Astrocyte of the cerebellum (primary cell): ENCODE data around the gene CCDC159.

Source experiments
- DNase-seq: peaks from one replicate; pipeline ENCODE4 v3.0.0-alpha.2; 2011; ENCODE audit warnings: low read depth
- H3K4me3 ChIP-seq: 2 replicates; pipeline ENCODE4 v1.5.1; 2011; ENCODE audit warnings: mild to moderate bottlenecking, low read depth, low read length, moderate library complexity
- CTCF ChIP-seq: IDR thresholded peaks from 2 replicates; pipeline ENCODE4 v1.5.1; 2012; ENCODE audit warnings: low read length, low read depth, moderate library complexity, mild to moderate bottlenecking; ENCODE audit errors: missing control alignments
- in situ Hi-C: cut with HindIII; loops from 2 replicates; pipeline ENCODE4 v1.10.0; 2017; ENCODE audit warnings: low sequenced_read_pairs

CCDC159 gene

GRCh38 chr19:11370744-11371143, 24.4 kb downstream of the CCDC159 start:
- no peak overlapping the region for H3K4me3 ChIP-seq
- in situ Hi-C loops = no loop called here
- DNase-seq = no peak
- no peak for TF ChIP-seq CTCF

- no peak for DNase-seq
- no peak overlapping the region for H3K4me3 ChIP-seq
- in situ Hi-C loops = no loop called here
- no peak for TF ChIP-seq CTCF
Measured at GRCh38 chr19:11373166-11373884, 27.0 kb downstream of the CCDC159 start.

GRCh38 chr19:11373885-11374432, 27.6 kb downstream of the CCDC159 start:
- DNase-seq = no peak
- TF ChIP-seq CTCF = no peak
- in situ Hi-C loops = no loop called here
- peak overlapping the region; percentile 58 for H3K4me3 ChIP-seq

- peak; percentile 99 for DNase-seq
- no peak for TF ChIP-seq CTCF
- in situ Hi-C loops = no loop called here
- H3K4me3 ChIP-seq = peak within 1 kb of the TSS; percentile 58
Measured at GRCh38 chr19:11374433-11375142, 28.3 kb downstream of the CCDC159 start, which contains the start of gene SWSAP1. Gene SWSAP1, plus strand, starts transcription at chr19:11374666. Its CDS starts 15 bp downstream, at chr19:11374681.

GRCh38 chr19:11375143-11375948, 29.0 kb downstream of the CCDC159 start:
- DNase-seq = no peak

More at GRCh38 chr19:11375143-11375948, 29.0 kb downstream of the CCDC159 start:
- in situ Hi-C loops = no loop called here
- H3K4me3 ChIP-seq = peak overlapping the region; percentile 58
- no peak for TF ChIP-seq CTCF
